ENCODE measurements around the gene GET4. TPM values are rescaled to one million over a fixed set of nuclear protein-coding genes. Genes with fewer than 3 reads are reported as not detected.
"Not testable (repeated sequence)": the region's sequence is repeated elsewhere in the genome, so short reads cannot be mapped to it uniquely, and the experiment has no call there.

The GET4 gene
- polyA plus RNA-seq, 5 donors: 20.3 to 40.0 (median 32.1) TPM

GRCh38 chr7:844043-844442 lies 32.3 kb upstream of the GET4 start:
- DNase-seq: no peak

DNA sequence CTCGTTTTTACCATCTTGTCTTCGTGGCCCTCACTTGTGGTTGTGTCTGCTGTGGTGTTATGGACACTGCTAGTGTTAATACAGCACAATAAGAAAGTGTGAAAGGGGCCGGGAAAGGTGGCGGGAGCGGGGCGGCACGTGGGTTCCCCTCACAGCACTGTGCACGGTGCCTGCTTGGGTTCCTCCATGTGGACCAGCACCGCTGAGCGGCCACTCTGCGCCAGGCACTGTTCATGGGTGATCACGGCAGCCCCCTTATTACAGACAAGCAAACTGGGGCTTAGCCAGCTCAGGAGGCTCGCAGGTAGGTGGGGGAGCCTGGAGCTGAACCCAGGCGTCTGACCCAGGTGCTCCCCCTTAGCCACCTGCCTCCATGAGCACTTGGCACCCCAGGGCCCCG lies 31.8 kb upstream of the GET4 start:
- DNase-seq: no peak

DNA sequence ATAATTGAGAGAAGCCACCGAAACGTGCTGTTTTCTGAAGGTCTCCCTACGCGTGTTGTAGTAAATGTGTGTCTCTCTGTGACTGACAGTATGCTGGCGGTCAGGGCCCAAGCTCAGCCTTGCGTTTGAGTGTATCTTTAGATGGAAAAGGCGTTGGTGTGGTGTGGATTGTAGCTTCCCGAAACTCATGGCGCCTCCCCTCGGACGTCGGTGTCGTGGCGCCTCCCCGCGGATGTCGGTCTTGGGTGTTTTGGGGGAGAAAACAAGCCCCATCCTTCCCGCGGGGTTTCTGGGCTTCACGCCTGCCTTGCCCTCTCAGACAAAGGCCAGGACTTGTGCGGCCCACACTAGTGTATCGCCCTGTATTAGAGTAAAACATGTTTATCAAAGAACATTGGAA lies 31.3 kb upstream of the GET4 start:
- no peak for DNase-seq

GRCh38 chr7:845731-846130 lies 30.6 kb upstream of the GET4 start:
- DNase-seq: no peak

- DNase-seq: not testable (repeated sequence)
Observed at GRCh38 chr7:846958-847650, 29.2 kb upstream of the GET4 start.

DNA sequence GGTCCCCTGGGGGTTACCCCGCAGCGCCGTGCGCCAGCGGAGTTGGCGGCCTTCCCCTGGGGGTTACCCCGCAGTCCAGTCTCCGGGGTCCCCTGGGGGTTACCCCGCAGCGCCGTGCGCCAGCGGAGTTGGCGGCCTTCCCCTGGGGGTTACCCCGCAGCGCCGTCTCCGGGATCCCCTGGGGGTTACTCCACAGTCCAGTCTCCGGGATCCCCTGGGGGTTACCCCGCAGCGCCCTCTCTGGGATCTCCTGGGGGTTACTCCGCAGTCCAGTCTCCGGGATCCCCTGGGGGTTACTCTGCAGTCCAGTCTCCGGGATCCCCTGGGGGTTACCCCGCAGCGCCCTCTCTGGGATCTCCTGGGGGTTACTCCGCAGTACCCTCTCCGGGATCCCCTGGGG lies 28.6 kb upstream of the GET4 start:
- DNase-seq: not testable (repeated sequence)

GRCh38 chr7:849145-849544 lies 27.2 kb upstream of the GET4 start:
- no peak for DNase-seq

GRCh38 chr7:849781-850180 lies 26.6 kb upstream of the GET4 start:
- no peak for DNase-seq

GRCh38 chr7:851204-851603 lies 25.1 kb upstream of the GET4 start:
- no peak for DNase-seq

- DNase-seq: no peak
Observed at GRCh38 chr7:853366-854117, 22.8 kb upstream of the GET4 start.

DNA sequence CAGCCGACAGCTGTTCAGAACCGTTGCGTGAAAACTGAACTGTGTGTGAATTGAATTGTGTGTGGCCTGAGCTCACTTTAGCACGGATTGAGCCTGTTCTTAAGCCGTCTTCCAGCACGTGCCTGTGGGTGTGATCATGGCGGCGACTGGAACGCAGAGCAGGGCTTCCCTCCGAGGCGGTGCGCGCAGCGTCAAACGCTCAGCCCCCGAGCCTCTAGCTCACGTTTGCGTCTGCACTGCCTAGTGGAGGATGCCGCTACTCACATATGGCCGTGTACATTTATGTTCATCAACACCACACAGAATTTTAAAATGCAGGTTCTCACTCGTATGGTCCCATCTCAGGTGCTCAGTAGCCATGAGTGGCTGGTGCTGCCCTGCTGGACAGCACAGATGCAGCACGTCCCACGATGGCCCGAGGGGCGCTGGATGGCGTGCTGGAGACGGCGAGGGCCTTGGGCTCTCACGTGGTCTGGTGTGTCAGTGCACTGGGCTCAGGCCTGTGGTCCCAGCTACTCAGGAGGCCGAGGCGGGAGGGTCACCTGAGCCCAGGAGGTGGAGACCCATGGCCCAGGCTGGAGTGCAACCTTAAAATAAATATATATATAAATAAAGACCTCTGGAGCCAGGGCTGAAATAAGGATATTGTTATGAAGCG lies 22.1 kb upstream of the GET4 start:
- DNase-seq: no peak

DNA sequence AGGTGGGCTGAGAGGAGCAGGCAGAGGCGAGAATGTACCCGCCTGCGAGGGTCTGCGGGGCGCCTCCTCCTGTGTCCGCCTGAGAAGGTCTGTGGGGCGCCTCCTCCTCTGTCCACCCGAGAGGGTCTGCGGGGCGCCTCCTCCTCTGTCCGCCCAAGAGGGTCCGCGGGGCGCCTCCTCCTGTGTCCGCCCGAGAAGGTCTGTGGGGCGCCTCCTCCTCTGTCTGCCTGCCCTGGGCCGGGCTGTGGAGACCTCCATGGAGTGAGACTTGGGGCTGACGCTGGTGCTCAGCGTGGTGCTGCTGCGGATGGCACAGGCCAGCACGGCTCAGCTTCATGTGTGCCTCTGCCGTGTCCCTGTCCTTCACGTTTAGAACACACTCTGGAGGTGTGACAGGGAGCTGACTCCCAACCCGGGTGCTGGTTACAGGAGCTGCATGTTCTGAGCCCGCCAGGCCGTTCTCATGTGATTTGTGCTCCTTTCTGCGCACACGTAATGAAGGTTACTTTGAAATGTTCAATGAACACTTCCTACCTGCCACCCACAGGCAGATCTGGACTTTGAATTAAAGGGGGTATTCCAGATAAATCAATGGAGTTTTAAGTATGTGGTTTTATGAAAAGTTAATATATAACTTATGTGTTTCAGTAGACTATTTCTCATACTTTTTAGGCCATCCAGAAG lies 20.5 kb upstream of the GET4 start:
- no peak for DNase-seq

- DNase-seq: no peak
Observed at GRCh38 chr7:856444-857095, 19.8 kb upstream of the GET4 start.

DNA sequence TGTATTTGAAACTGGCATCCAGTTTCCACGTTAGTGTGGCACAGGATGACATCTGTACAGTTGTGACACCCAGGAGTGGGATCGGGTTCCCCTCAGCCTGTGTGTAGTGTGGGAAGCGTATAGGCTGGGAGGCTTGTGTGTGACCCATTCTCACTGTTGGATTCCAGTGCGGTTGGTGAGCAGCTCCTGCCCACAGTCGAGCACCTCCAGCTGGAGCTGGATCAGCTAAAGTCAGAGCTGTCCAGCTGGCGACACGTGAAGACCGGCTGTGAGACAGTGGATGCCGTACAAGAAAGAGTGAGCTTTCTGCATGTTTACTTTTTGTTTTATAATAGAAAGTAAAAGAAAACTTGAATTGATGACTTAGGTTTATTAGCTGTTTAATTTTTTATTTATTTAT lies 18.7 kb upstream of the GET4 start:
- DNase-seq: no peak

- DNase-seq: no peak
Observed at GRCh38 chr7:859359-860030, 16.9 kb upstream of the GET4 start.

- no peak for DNase-seq
Observed at GRCh38 chr7:860149-860548, 16.2 kb upstream of the GET4 start.

DNA sequence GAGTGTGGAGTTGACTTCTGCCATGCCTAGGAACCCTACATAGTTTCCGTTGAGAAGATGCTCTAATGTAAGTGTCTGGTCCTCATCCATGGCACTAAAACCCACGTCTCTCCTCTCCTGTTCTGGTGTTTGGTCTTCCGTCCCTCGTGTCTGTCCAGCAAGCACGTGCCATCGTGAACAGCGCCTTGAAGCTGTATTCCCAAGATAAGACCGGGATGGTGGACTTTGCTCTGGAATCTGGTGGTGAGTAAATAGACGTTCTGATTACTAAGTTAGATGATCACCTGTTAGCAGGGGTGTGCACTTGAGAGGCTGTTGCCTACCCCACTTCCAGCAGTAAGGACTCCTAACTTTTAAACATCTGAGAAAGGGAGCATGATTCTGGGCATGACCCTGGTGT lies 15.1 kb upstream of the GET4 start:
- DNase-seq: no peak

GRCh38 chr7:862157-862556 lies 14.2 kb upstream of the GET4 start:
- DNase-seq: no peak

GRCh38 chr7:863106-863505 lies 13.2 kb upstream of the GET4 start:
- DNase-seq: no peak

GRCh38 chr7:865921-866320 lies 10.4 kb upstream of the GET4 start:
- DNase-seq: no peak

- peak; percentile 73 to 81 for DNase-seq
Observed at GRCh38 chr7:867001-867405, 9.4 kb upstream of the GET4 start.
